GM12874 (cell line): ENCODE measurements around the gene GTPBP2.
A peak's percentile ranks its signal among the peaks of the same experiment; 100 is the strongest.

Experiments used
- CTCF ChIP-seq: IDR thresholded peaks from 2 replicates; pipeline ENCODE4 v1.5.1; 2011; ENCODE audit warnings: low read depth, mild to moderate bottlenecking, control low read depth, low read length, moderate library complexity; ENCODE audit not compliant: insufficient read depth

GTPBP2 gene

GRCh38 chr6:43593938-43594337 is 35.1 kb downstream of the GTPBP2 start:
- no peak for TF ChIP-seq CTCF

DNA sequence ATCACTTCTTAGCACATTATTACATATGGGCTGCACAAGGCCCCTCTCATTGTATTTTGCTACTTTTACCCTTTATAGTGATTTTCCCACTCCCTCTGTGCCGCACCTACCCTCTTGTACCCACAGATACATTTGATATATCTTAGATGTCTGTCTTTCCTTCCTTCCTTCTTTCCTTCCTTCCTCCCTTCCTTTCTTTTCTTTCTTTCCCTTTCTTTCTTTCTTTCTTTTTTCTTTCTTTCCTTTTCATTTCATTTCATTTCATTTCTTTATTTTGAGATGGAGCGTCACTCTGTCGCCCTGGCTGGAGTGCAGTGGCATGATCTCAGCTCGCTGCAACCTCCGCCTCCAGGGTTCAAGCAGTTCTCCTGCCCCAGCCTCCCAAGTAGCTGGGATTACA is 40.9 kb downstream of the GTPBP2 start:
- TF ChIP-seq CTCF: no peak

- no peak for TF ChIP-seq CTCF
Observed at GRCh38 chr6:43584892-43585570, 44.0 kb downstream of the GTPBP2 start.

- TF ChIP-seq CTCF: no peak
Observed at GRCh38 chr6:43582911-43583310, 46.2 kb downstream of the GTPBP2 start.

DNA sequence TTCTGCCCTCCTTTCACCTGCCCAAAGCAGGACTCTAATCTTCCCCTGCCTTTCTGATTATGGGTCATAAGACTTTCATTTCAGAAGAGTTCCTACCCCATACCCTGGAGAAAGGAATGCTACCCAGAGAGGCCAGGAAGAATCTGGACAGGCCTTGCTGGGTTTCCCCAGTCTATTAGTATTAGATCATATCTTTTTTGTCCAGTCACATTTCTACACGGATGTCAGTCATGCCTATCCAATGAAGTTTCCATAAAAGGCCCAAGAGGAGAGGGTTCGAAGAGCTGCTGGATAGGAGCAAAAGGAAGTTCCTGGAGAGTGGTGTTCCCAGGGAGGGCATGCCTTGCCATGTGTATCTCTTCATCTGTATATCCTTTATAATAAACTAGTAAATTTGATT is 49.9 kb downstream of the GTPBP2 start:
- no peak for TF ChIP-seq CTCF

DNA sequence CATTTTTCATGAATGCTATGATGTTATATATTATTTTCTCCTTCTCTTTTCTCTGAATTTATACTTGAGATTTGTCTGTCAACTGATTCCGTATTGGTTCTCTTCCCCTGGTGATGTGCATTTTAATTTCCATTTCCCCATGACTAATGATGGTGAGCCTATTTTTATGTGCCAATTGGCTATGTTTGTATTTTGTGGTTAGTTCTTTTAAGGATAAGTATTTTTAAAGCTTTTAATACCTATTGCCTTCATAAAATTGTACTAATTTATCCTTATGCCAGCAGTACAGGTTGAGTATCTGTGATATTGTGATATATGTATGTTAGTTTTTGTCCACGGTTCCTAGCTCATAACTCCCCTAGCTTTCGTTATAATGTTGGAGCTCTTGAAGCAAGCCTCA is 50.3 kb downstream of the GTPBP2 start:
- no peak for TF ChIP-seq CTCF

- TF ChIP-seq CTCF: peak; percentile 12; the same call in 1 of the 2 replicates
Observed at GRCh38 chr6:43575772-43576551, 53.1 kb downstream of the GTPBP2 start, which contains the start of the genes POLH and XPO5. POLH (plus strand) TSS chr6:43576185; CDS start chr6:43582320, 6,135 bp downstream. XPO5 (minus strand) TSS chr6:43576038; CDS start chr6:43575864, 174 bp downstream.
